GM21576 (cell line): ENCODE measurements around the gene C22orf39.

Experiments
- ATAC-seq: cut with Tn5 transposase; IDR thresholded peaks from one replicate; pipeline ENCODE4 v1.9.1; 2021; ENCODE audit warnings: mild to moderate bottlenecking, moderate library complexity; ENCODE audit not compliant: unreplicated experiment

The C22orf39 gene, protein sequence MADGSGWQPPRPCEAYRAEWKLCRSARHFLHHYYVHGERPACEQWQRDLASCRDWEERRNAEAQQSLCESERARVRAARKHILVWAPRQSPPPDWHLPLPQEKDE

DNA sequence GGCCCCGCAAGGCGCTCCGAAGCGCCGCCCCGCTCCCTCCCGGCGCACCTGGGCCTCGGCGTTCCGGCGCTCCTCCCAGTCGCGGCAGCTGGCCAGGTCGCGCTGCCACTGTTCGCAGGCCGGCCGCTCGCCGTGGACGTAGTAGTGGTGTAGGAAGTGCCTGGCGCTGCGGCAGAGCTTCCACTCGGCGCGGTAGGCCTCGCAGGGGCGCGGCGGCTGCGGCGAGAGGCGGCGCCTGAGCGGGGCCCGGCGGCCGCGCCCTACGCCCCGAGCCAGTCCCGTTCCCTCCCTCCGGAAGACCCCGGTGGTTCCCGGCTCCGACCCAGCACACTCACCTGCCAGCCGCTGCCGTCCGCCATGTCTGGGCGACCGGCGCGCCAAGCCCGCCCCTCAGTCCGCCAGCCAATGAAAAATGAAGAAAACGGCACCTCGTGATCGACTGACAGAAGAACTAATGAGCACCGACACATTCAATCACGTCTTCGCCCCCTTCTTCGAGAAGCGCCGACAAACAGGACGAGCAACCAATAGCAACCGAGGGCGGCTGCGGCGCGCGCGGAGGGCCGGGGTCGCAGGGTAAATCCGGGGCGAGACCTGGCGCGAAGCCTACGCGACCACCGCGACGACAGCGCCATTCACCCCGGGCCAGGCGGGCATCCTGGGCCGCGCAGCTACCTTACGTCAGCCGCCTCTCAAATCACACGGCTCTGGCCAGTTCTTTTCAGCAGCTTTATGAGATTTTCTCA lies at the start of gene C22orf39:
Gene C22orf39, minus strand, starts transcription at position 382 of the 746 bp plus-strand sequence. Its CDS starts 23 bp downstream, at position 359.
- ATAC-seq, result peak; percentile 73

DNA sequence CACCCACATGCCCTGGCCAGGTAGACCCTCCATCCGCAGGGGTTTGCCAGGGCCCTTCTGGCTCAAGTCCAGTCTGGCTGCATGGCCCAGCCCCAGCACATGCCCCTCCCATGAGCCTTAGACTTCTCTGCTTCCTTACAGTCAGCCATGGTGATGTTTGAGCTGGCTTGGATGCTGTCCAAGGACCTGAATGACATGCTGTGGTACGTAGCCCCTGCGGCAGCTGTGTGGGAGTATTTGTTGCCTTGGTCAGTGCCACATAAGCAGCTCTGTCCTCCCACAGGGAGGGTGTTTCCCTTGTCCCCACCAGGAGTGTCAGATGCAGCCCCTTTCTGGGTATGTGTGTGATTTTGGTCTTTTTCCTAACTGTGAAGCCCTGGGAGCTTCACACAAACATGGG lies 49.7 kb upstream of the C22orf39 start:
- no peak for ATAC-seq

DNA sequence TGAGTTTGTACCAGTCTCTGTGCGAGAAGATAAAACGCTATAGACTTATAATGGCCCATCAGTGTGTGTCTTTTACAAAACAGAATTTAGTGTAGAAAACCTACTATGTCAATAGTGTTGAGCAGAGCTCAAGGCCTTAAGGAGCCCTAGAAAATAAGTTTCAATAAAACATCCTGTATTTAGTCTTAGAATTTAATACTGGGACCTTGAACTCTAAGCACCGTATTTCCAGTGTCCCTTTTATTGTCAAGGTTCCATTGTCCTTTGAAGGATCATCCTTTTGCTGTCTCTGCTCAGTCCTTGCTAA lies 48.8 kb upstream of the C22orf39 start:
- no peak for ATAC-seq

DNA sequence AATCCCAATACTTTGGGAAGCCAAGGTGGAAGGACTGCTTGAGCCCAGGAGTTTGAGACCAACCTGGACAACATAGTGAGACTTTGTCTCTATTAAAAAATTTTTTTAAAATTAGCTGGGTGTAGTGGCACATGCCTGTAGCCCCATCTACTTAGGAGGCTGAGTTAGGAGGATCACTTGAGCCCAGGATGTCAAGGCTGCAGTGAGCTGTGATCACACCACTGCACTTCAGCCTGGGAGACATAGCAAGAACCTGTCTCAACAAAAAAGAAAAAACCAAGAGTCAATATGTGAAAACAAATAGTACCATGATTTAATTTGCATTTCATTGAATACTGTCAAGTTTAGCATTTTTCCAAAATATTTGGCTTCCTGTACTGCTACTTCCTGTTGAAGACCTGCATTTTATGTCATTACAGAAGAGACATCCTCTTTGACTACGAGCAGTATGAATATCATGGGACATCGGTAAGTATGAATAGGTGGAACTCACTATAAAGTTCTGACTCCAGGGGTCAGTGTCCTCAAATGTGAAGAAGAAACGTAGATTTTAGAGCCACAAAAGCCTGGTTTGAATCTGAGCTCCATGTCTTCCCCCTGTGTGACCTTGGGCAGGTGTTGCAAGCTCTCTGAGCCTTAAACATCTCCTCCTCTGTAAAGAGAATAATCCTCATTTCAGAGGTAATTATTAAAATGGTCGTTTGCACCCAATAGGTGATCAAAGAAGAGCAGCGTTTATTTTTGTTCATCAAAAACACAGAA lies 48.2 kb upstream of the C22orf39 start:
- no peak for ATAC-seq

DNA sequence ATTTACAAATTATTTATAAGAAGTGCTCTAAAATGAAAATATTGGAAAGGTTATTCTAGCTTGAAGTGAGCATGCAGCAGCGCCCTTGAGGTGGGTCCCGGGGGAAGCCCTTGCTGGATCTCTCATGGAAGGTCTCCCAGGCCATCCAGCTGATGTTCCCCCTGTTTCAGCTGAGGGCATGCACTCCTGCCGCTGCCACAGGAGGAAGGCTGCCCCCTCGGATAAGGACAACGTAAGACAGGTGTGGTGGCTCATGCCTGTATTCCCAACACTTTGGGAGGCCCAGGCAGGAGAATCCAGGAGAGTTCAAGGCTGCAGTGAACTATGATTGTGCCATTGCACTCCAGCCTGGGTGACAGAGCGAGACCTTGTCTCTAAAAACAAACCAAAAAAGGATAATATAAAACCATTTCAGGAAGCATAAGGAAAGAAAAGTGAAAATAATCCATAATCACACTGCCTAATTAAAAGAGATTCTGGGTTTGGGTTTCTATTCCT lies 47.2 kb upstream of the C22orf39 start:
- no peak for ATAC-seq

DNA sequence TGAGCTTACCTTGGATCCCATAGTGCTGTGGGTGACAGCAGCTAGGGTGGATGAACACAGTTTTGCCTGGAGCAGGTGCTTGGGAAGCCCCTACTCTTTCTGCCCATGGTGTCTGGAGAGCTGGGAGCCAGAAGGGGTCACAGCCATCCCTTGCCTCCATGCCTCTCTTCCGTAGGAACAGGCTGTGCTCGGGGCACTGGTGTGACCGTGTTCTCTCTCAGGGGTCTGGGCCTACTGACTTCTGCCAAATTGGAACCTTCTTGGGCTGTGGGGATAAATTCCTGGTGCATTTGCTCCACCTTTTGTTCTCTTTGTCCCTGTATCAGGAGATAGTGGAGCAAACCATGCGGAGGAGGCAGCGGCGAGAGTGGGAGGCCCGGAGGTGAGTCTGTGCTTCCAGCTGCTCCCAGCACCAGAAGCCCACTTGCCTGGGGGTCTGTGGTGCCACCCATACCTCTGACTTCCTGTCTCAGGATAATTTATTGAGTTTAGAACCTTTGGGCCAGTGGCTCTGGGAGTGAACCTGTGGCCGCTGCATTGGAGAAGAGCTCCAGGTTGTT lies 46.6 kb upstream of the C22orf39 start:
- no peak for ATAC-seq

DNA sequence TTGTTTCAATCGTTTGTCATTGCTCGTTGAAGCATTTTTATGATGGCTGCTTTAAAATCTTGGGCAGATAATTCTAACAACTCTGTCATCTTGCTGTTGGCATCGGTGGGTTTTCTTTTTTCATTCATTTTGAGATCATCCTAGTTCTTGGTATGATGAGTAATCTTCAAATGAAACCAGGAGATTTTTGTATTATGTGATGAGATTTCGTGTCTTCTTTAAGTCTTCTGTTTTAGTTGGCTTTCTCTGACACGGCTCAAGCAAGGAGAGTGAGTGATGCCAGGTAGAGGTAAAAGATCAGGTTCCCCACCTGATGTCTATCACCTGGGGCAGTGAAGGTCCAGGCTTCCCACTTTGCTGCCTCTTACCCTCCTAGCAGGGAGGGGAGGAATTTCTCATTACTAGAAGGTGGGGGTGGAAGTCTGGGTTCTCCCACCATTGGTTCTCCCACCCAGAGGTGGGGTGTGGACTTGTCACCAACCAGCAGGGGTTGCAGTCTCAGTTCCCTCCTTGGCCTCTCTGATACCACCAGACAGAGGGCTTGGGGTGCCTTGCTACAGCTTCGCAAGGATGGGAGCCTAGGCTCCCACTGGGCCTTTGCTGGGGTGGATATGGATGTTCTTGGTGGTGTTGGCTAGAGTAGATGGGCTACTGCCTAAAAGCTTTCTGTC lies 45.1 kb upstream of the C22orf39 start:
- no peak for ATAC-seq

DNA sequence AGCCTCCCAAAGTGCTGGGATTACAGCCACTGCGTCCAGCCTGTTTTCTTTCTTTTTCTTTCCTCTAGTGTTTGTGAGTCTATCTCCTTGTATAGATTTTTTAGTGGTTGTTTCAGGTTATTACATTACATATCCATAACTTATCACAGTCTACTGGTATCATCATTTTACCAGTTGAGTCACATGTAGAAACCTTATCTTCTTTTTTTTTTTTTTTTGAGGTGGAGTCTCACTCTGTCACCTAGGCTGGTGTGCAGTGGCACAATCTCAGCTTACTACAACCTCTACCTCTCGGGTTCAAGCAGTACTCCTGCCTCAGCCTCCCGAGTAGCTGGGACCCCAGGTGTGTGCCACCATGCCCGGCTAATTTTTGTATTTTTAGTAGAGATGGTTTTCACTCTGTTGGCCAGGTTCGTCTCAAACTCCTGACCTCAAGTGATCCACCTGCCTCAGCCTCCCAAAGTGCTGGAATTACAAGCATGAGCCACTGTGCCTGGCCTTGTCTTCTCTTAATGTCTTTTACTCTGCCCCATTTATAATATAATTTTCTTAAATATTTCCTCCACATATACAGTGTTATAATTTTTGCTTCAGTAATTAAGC lies 43.2 kb upstream of the C22orf39 start:
- no peak for ATAC-seq

DNA sequence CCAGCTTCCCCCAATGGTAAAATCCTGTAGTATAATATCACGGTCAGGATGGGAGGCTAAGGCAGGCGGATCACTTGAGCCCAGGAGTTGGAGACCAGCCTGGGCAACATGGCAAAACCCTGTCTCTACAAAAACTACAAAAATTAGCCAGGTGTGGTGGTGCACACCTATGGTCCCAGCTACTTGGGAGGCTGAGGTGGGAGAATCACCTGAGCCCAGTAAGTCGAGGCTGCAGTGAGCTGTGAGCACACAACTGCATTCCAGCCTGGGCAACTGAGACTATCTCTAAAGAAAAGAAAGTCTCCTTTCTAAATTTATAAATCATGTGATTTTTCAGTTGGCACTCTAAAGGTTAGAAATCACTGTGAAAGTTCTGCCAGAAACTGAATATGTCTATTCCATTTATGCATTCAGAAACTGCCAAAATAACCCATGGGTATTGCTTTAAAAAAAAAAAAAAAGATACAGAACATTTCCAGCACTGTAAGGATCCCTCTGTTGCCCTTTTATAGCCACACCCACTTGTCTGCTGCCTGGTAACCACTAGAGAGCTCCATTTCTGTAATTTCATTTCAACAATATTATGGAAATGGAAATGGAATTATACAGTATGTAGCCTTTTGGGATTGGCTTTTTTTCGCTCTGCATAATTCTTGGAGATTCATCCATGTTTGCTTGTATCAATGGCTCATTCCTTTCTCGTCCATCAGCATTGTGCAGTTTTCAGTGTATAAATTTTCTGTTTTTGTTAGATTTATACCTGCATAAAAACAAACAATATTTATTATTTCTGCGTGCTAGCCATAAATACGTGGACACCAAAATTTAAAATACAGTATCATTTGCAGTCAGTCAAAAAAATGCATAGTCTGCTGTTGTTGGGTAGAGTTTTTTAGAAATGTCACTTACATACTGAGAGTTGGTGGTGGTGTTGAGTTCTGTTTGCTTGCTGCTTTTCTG lies 41.7 kb upstream of the C22orf39 start:
- ATAC-seq, result no peak

DNA sequence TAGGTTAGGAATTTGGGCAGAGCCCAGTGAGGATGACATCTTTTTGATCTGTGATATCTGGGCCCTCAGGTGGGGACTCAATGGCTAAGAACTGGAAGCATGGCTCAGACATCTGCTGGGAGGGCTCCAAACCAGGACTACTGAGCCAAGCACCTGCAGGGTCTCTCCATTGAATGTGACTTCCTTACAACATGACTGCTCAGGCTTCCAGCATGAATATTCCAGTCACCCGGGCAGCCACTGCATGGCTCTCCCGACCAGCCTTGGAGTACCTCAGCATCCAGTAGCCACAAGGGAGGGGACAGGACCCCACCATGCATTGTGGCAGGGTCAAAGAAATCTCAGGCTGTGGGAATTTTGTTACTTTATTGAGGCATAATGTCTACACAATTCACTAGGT lies 40.8 kb upstream of the C22orf39 start:
- ATAC-seq, result no peak

DNA sequence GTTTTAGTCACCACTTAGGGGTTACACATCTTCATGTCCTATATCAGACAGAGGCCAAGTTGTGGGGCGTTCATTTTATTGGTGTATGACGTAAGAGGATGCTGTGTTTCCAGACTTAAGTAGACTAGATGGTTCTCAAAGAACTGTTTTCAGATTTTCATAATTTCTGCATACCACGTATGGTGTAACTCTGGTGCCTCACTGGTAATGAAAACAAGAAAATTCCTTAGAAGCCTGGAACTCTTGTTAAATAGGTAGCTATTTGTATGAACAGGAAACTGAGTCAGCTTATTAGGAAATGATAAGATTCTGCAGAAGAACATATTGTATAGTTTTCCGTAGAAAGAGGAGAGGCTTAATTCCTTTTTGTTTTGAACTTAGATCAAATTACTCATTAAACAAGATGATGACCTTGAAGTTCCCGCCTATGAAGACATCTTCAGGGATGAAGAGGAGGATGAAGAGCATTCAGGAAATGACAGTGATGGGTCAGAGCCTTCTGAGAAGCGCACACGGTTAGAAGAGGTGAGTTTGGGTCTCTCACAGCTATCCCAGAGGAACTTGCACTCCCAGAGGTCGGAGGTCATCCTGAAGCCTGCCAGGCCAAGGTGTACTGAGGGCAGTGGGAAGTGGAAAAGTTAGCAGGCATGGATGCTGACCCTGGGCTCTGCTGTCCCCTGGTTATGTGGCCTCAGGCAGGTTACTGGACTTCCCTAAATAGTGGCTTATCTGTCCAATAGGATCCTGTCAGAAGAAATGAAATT lies 36.2 kb upstream of the C22orf39 start:
- no peak for ATAC-seq

DNA sequence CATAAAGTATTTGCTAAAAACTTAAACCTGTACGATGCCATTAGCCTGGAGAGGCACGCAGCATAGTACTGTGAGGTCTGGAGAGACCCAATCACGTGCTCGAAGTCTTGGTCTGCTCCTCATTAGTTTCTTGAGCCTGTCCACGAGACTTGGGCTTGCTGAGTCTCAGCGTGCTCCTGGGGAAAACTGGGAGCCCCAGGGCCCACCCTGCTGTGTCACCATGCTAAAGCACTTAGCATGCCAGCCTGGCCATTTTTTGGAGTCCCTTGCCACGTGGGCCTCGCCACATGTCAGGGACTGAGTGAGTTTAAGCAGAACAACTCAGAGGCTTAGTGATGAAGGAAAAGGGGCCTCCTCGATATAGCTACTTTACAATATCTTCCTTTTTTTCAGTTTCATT lies 34.8 kb upstream of the C22orf39 start:
- no peak for ATAC-seq

DNA sequence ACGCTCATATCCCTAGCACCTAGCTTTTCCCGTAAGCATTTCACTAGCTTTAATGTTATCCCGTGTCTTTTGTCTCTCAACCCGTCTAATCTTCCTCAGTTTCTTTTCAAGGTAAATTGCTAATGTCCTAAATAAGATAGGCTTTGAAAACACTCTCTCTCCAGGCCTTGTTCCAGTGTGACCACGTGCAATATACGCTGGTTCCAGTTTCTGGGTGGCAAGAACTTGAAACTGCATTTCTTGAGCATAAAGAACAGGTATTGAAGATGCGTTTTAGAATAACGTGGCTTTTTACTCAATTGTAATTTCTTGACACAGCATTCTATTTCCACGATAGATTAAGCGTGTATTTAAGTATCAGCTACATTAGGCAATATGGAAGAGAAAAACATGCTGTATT lies 33.3 kb upstream of the C22orf39 start:
- no peak for ATAC-seq

DNA sequence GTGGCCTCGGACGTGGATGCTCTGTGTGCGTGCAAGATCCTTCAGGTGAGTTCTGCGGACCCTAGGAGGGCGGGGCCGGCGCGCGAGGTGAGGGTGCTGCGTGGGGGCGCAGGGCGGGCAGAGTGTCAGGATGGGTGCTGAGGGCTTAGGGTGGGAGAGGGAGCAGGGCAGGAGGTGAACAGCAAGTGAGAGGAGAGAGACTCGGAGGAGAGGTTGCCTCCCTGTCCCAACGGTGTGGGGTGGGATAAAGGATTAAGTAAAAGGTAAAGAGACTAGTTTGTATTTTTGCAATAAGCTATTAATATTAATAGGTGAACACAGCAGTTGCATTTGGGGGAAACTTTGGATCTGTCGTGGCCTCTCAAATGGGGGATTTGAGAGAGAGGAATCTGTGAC lies 32.7 kb upstream of the C22orf39 start:
- no peak for ATAC-seq

DNA sequence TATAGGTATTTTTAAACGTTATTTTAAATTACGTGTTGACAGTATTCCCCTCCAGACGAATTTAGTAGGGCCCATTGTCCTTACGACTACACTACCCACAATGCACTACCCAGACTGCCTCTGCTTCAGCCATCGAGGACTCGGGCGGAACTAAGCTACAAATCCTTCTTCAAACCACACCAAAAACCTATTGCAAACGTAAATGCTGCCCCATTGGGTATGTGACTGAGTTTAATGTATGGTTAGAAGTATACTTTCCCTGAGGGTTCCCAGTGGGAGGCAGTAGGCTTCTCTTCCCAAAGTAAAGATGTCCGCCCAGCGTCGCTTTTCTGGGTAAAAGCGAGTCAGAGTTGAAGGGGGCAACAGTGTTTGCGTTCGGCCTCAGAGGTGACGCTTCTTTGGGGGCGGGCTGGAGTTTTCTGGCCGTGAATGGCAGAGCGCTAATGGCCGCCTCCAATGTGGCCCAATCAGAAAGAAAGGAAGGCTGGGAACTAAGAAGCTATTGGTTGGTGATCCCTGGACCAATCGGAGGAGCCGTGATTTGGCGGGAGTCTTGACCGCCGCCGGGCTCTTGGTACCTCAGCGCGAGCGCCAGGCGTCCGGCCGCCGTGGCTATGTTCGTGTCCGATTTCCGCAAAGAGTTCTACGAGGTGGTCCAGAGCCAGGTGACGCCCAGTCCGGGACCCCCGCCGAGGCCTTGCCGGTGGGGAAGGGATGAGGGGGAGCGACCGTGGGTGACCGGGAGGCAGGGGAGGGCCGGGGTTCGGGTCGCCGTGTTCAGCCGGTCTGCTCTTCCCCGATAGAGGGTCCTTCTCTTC lies 32.1 kb upstream of the C22orf39 start, which contains the start of gene CDC45:
Gene CDC45, plus strand, starts transcription at position 566 of the 818 bp plus-strand sequence. Its CDS starts 49 bp downstream, at position 615.
- peak; percentile 80 for ATAC-seq

DNA sequence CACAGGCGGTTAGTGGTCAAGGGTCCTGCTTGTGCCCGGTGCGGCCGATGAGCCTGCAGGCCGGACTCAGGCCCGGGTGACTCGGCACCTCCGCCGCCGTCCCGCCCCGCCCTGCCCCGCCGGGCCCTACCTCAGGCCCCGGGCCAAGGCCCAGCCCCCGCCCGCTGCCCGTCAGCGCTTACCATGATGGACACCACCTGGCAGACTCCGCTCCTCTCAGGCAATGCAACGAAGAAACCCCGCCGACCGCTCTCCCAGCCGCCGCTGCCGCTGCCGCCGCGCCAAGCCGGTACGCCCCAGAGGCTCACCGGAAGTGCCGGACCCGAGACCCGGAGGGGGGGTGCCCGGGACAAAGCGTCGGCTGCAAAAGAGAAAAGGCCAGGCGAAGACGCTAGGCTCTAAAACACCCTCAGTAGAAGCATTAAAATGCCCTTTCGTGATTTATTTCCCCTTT lies 31.4 kb upstream of the C22orf39 start, which contains the start of gene UFD1:
Gene UFD1, minus strand, starts transcription at position 293 of the 454 bp plus-strand sequence. Its CDS starts 108 bp downstream, at position 185.
- ATAC-seq, result peak; percentile 39

DNA sequence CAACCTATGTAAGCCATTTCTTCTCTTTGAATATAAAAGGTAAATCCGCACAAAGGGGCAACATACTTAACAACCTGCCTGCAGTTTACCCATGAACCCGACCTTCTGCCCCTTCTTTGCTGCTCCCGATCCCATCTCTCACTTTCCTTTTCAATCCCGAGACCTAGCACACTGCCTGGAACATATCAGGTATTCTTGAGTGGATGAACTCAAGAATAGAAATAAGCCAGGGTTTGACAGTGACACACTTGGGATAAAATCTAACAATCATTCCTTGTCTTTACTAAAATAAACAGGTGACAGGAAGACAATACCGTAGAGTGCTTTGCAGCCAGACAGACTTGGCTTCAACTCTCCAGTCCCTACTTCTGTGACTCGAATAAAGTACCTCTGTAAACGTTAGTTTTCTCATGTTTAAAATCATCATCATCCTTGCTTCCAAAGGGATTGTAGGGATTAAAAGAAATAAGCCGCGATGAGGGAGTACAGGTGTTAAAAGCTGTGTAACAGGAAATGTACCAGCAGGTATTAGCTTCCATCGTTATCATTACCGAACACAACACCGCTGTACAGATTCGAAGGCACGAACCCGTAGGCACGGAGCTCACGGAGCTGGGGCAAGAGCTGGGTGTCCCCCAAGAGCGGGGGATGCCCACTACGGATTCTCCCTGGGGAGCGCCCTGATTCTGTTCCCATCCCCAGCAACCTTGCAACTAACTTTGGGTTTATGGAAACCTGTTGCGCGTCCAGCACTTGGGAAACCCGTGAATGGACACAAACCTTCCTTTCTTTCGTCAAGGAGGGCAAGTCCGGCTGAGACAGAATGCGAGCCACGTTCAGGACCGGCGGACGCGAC lies 30.8 kb upstream of the C22orf39 start:
- ATAC-seq, result no peak
